CD4-positive, alpha-beta T cell treated with Interleukin-21 for 1 hour (primary cell): ENCODE results near the gene CCDC86.

Experiments used
- DNase-seq: peaks from one replicate; pipeline ENCODE4 v3.0.0-alpha.2; 2020

The CCDC86 gene

GRCh38 chr11:60831501-60832079, 10.3 kb upstream of the CCDC86 start:
- DNase-seq = no peak

GRCh38 chr11:60834742-60835533, 7.0 kb upstream of the CCDC86 start:
- DNase-seq = no peak

GRCh38 chr11:60835534-60835846, 6.4 kb upstream of the CCDC86 start:
- no peak for DNase-seq

GRCh38 chr11:60836866-60837515, 4.9 kb upstream of the CCDC86 start:
- DNase-seq = no peak

GRCh38 chr11:60838132-60838531, 3.8 kb upstream of the CCDC86 start:
- no peak for DNase-seq

GRCh38 chr11:60840470-60841430, 1.2 kb upstream of the CCDC86 start:
- no peak for DNase-seq

- no peak for DNase-seq
These were observed 1.0 kb downstream of the CCDC86 start for GRCh38 chr11:60842668-60843600.

- no peak for DNase-seq
These were observed 2.3 kb downstream of the CCDC86 start for GRCh38 chr11:60844045-60844869.

GRCh38 chr11:60844870-60845221, 2.9 kb downstream of the CCDC86 start:
- no peak for DNase-seq

- DNase-seq = no peak
These were observed 3.4 kb downstream of the CCDC86 start for GRCh38 chr11:60845338-60845737.

GRCh38 chr11:60847281-60847680, 5.4 kb downstream of the CCDC86 start:
- no peak for DNase-seq

- DNase-seq = no peak
These were observed 6.0 kb downstream of the CCDC86 start for GRCh38 chr11:60847896-60848295.

- no peak for DNase-seq
These were observed 6.8 kb downstream of the CCDC86 start for GRCh38 chr11:60848714-60849151.

GRCh38 chr11:60849641-60850520, 8.0 kb downstream of the CCDC86 start:
- no peak for DNase-seq

GRCh38 chr11:60851327-60852104, 9.6 kb downstream of the CCDC86 start:
- no peak for DNase-seq

GRCh38 chr11:60852117-60852981, 10.4 kb downstream of the CCDC86 start:
- no peak for DNase-seq

GRCh38 chr11:60852982-60853950, 11.4 kb downstream of the CCDC86 start:
- no peak for DNase-seq
